HepG2 (cell line): ENCODE results near the gene SCYGR6. TPM values are rescaled to one million over a fixed set of nuclear protein-coding genes. Genes with fewer than 3 reads are reported as not detected.

Experiments
- ARID5B ChIP-seq: IDR thresholded peaks from 2 replicates; pipeline ENCODE4 v1.4.0; 2020; ENCODE audit warnings: mild to moderate bottlenecking, missing genetic modification reagents
- ATF6 ChIP-seq: sonication (generic); formaldehyde crosslinking; conservative IDR thresholded peaks from 2 replicates; pipeline ENCODE4 v1.4.0; 2020; ENCODE audit warnings: missing genetic modification reagents
- GABPA ChIP-seq, 2 experiments: IDR thresholded peaks; 2 replicates each; pipeline ENCODE4 v1.6.1; 2011 to 2016; ENCODE audit warnings: low read depth in 2 of 2, low read length in 1 of 2, missing biosample characterization in 1 of 2, missing genetic modification characterization in 1 of 2
- GATA4 ChIP-seq: sonication (generic); IDR thresholded peaks from 2 replicates; pipeline ENCODE4 v1.6.1; 2016; ENCODE audit warnings: antibody characterized with exemption, low read depth, borderline replicate concordance
- GMEB1 ChIP-seq: sonication (generic); formaldehyde crosslinking; IDR thresholded peaks from 2 replicates; pipeline ENCODE4 v1.5.1; 2020; ENCODE audit warnings: missing genetic modification reagents, mild to moderate bottlenecking, borderline replicate concordance
- HIVEP1 ChIP-seq: sonication (generic); formaldehyde crosslinking; IDR thresholded peaks from 2 replicates; pipeline ENCODE4 v1.4.0; 2020; ENCODE audit warnings: mild to moderate bottlenecking, missing genetic modification reagents
- JUNB ChIP-seq: sonication (generic); formaldehyde crosslinking; IDR thresholded peaks from 2 replicates; pipeline ENCODE4 v1.8.0; 2022; ENCODE audit warnings: missing genetic modification reagents, mild to moderate bottlenecking, borderline replicate concordance
- MEIS1 ChIP-seq: sonication (generic); formaldehyde crosslinking; IDR thresholded peaks from 2 replicates; pipeline ENCODE4 v1.9.0; 2021; ENCODE audit warnings: mild to moderate bottlenecking, missing genetic modification reagents, moderate library complexity, borderline replicate concordance
- SNAI1 ChIP-seq: sonication (generic); formaldehyde crosslinking; IDR thresholded peaks from 2 replicates; pipeline ENCODE4 v1.5.0; 2020; ENCODE audit warnings: mild to moderate bottlenecking, missing genetic modification reagents, borderline replicate concordance
- SRSF1 ChIP-seq: fragments of 200-400 bp; formaldehyde crosslinking; optimal IDR thresholded peaks from 2 replicates; pipeline ENCODE3; 2017; ENCODE audit warnings: mild to moderate bottlenecking, low read depth, low read length, moderate library complexity
- TBX2 ChIP-seq: sonication (generic); formaldehyde crosslinking; IDR thresholded peaks from 2 replicates; pipeline ENCODE4 v1.5.0; 2020; ENCODE audit warnings: missing genetic modification reagents, mild to moderate bottlenecking, borderline replicate concordance
- TFDP1 ChIP-seq: IDR thresholded peaks from 2 replicates; pipeline ENCODE4 v1.6.1; 2016; ENCODE audit warnings: missing compliant biosample characterization, missing genetic modification reagents, borderline replicate concordance
- UBTF ChIP-seq: sonication (generic); formaldehyde crosslinking; IDR thresholded peaks from 2 replicates; pipeline ENCODE4 v1.4.0; 2020; ENCODE audit warnings: mild to moderate bottlenecking, missing genetic modification reagents
- XBP1 ChIP-seq: sonication (generic); formaldehyde crosslinking; IDR thresholded peaks from 2 replicates; pipeline ENCODE4 v1.5.0; 2020; ENCODE audit warnings: missing genetic modification reagents
- ZNF317 ChIP-seq: sonication (generic); formaldehyde crosslinking; IDR thresholded peaks from 2 replicates; pipeline ENCODE4 v1.5.0; 2020; ENCODE audit warnings: mild to moderate bottlenecking, missing genetic modification reagents
- ZNF605 ChIP-seq: sonication (generic); formaldehyde crosslinking; IDR thresholded peaks from 2 replicates; pipeline ENCODE4 v1.8.0; 2022; ENCODE audit warnings: mild to moderate bottlenecking, missing genetic modification reagents
- polyA plus RNA-seq, 8 experiments: library from polyadenylated mRNA; depleted of rRNA in 3 of 8; stranded (reverse) in 7 of 8; unstranded in 1 of 8; fragments of >200 nt; fragmentation: Illumina TruSeq in 4 of 8; extraction: Trizol in 4 of 8; gene quantifications; 2 replicates each; pipeline versions ENCODE4 v1.2.1 to v1.2.3, GENCODE V29; 2011 to 2016; ENCODE audit warnings: low read depth in 4 of 8, missing spikeins in 1 of 8, mixed read lengths in 1 of 8; ENCODE audit not compliant: insufficient read depth in 1 of 8
- total RNA-seq, 5 experiments: library from RNA; depleted of rRNA; stranded (reverse); fragments of >200 nt; fragmentation: Illumina TruSeq; extraction: Trizol; gene quantifications; 2 replicates each; pipeline ENCODE4 v1.2.3, GENCODE V29; 2016; ENCODE audit warnings: low read depth in 1 of 5

Gene SCYGR6
- total and polyA plus RNA-seq, 2 of the 13 experiments (the other 11 are each of a cell fraction or from before 2014, with no cell fraction given), result not detected

- TF ChIP-seq GMEB1 (CRISPR knock-in tag) (peak; percentile 31; the same call in 1 of the 2 replicates), TBX2 (CRISPR knock-in tag) (peak; percentile 55; the same call in 1 of the 2 replicates), ARID5B (CRISPR knock-in tag) (peak; percentile 69), GATA4 (peak; percentile 78), GABPA (IDR thresholded peaks at IDR 0.05; ENCODE audit: low read depth, low read length) (no peak), GABPA (CRISPR knock-in tag; IDR thresholded peaks at IDR 0.05; ENCODE audit: low read depth) (peak; percentile 69), XBP1 (CRISPR knock-in tag) (no peak), MEIS1 (CRISPR knock-in tag) (peak; percentile 46; the same call in 1 of the 2 replicates), ATF6 (CRISPR knock-in tag) (no peak), JUNB (CRISPR knock-in tag) (peak; percentile 19; the same call in 1 of the 2 replicates), UBTF (CRISPR knock-in tag) (0 out of 2 replicates have a peak, but pooled peaks have one; percentile 19), ZNF605 (CRISPR knock-in tag) (no peak), HIVEP1 (CRISPR knock-in tag) (0 out of 2 replicates have a peak, but pooled peaks have one; percentile 39), ZNF317 (no peak), SRSF1 (no peak), TFDP1 (CRISPR knock-in tag) (peak; percentile 65; the same call in 1 of the 2 replicates), SNAI1 (CRISPR knock-in tag) (peak; percentile 86; the same call in 1 of the 2 replicates)
These were observed 35.0 kb upstream of the SCYGR6 start (continued) for GRCh38 chr2:227759411-227760118.
